Lung (tissue), 12 donors: ENCODE data around the gene SLC25A36. TPM values are rescaled to one million over a fixed set of nuclear protein-coding genes. Genes with fewer than 3 reads are reported as not detected.
A peak's percentile ranks its signal among the peaks of the same experiment; 100 is the strongest.

Experiments
- ATAC-seq: fragments of 200-7000 bp; cut with Tn5 transposase; one replicate; pipeline ENCODE4 v1.9.1; 2020; ENCODE audit warnings: moderate number of reproducible peaks; ENCODE audit not compliant: insufficient read depth, low FRiP score
- DNase-seq, 3 donors: peaks; one replicate each; pipeline ENCODE4 v3.0.0-alpha.2; 2013 to 2017
- H3K27ac ChIP-seq, 2 donors: one replicate each; pipeline ENCODE4 v1.5.1; 2013; ENCODE audit warnings: mild to moderate bottlenecking in 2 of 2, moderate library complexity in 2 of 2, control low read depth in 1 of 2, inconsistent platforms in 1 of 2, low read depth in 1 of 2, low read length in 1 of 2
- H3K27me3 ChIP-seq, 3 donors: one replicate each; pipeline ENCODE4 v1.5.1; 2013; ENCODE audit warnings: low read length in 2 of 3; ENCODE audit not compliant: control insufficient read depth in 3 of 3, insufficient read depth in 3 of 3
- H3K36me3 ChIP-seq, 4 donors: one replicate each; pipeline ENCODE4 v1.5.1; 2013; ENCODE audit warnings: low read length in 4 of 4, mild to moderate bottlenecking in 1 of 4, moderate library complexity in 1 of 4; ENCODE audit not compliant: control insufficient read depth in 4 of 4, insufficient read depth in 4 of 4
- H3K4me1 ChIP-seq, 5 donors: one replicate each; pipeline ENCODE4 v1.5.1; 2013; ENCODE audit warnings: low read length in 5 of 5, mild to moderate bottlenecking in 2 of 5, moderate library complexity in 1 of 5; ENCODE audit not compliant: control insufficient read depth in 5 of 5, insufficient read depth in 5 of 5
- H3K4me3 ChIP-seq: one replicate; pipeline ENCODE4 v1.5.1; 2013; ENCODE audit warnings: mild to moderate bottlenecking, control low read depth, moderate library complexity
- H3K9ac ChIP-seq, 2 donors: one replicate each; pipeline ENCODE4 v1.5.1; 2013; ENCODE audit warnings: low read length in 2 of 2, control low read depth in 1 of 2; ENCODE audit not compliant: insufficient read depth in 1 of 2
- H3K9me3 ChIP-seq, 4 donors: one replicate each; pipeline ENCODE4 v1.5.1; 2013; ENCODE audit warnings: low read length in 3 of 4, mild to moderate bottlenecking in 1 of 4, moderate library complexity in 1 of 4; ENCODE audit not compliant: control insufficient read depth in 4 of 4, insufficient read depth in 3 of 4
- CTCF ChIP-seq: IDR thresholded peaks from 2 replicates; pipeline ENCODE4 v1.5.1; 2012; ENCODE audit warnings: mild to moderate bottlenecking; ENCODE audit errors: control extremely low read depth, extremely low read depth
- WGBS, 2 donors: extraction: QIAGEN DNeasy Blood & Tissue Kit; methylation state at CpG; one replicate each; pipeline ENCODE4 v1.1.7; 2013; 5-methylcytosine and 5-hydroxymethylcytosine counted together
- polyA plus RNA-seq, 2 donors: library from polyadenylated mRNA; stranded (reverse); fragments of 200-250 nt; gene quantifications; one replicate each; pipeline ENCODE4 v1.2.1, GENCODE V29; 2013
- total RNA-seq, 2 donors: library from RNA; depleted of rRNA in 1 of 2; stranded (reverse); fragments of >200 nt in 1 of 2; gene quantifications; one replicate each; pipeline ENCODE4 v1.2.1, GENCODE V29; 2014 to 2021
- donor health status: control.
- donor health status: control.
- donor health status: Bipolar disorder and iron deficiency.
- donor health status: healthy.
- donor health status: DM: yes; HTN: yes; CAD: no.

Gene SLC25A36
- total and polyA plus RNA-seq, 4 donors, result 16.9 to 289 (median 55.2) TPM

GRCh38 chr3:140910860-140911259 is 30.8 kb upstream of the SLC25A36 start:
- ATAC-seq, result no peak
- Histone ChIP-seq H3K36me3 (no peaks in the 10 kb centered on the region), H3K4me3 (no peak overlapping the region)

DNA sequence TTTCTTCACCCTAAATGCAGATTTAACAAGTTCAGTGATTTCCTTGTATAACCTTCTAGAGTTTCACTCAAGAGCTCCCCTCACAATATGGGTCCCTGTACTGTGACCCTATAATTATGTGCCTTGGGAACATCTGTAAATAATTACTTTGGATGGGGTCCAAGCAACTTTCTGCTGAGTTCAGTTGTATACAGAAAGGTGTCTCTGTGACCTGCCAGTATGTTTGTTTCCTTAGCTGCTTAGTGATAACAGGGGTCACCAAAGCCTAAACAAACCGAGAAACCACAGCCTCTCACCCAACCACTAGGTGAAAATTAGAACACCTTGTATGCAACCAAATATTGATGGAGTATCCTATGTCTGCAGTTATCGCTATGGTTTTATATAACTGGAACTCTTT is 29.8 kb upstream of the SLC25A36 start:
- Histone ChIP-seq H3K9ac (no peak overlapping the region), H3K36me3 (no peaks in the 10 kb centered on the region), H3K4me1 (peaks cover 0 to 3% (median 0%) of the 10 kb centered on the region in 5 donors), H3K27me3 (no peaks in the 10 kb centered on the region), H3K9me3 (no peaks in the 10 kb centered on the region), H3K27ac (no peak overlapping the region), H3K4me3 (no peak overlapping the region)
- WGBS, 2 donors, result 56 to 80% methylated on average over 2 of the region's 2 CpGs
- peak in 2 of 3 donors; percentile 22 to 25 for DNase-seq
- TF ChIP-seq CTCF, result no peak
- ATAC-seq, result no peak

More at GRCh38 chr3:140910860-140911259, 30.8 kb upstream of the SLC25A36 start:
- DNase-seq, result no peak
- H3K9ac ChIP-seq, result no peak overlapping the region
- no peaks in the 10 kb centered on the region for H3K27me3 ChIP-seq
- H3K4me1 ChIP-seq, result peaks cover 0 to 3% (median 0%) of the 10 kb centered on the region in 5 donors
- 38 to 46% methylated on average over 5 of the region's 5 CpGs for WGBS, 2 donors
- no peak for TF ChIP-seq CTCF
- H3K9me3 ChIP-seq, result no peaks in the 10 kb centered on the region
- no peak overlapping the region for H3K27ac ChIP-seq

- Histone ChIP-seq H3K9me3 (no peaks in the 10 kb centered on the region), H3K27ac (no peak overlapping the region), H3K4me1 (peaks cover 0 to 8% (median 0%) of the 10 kb centered on the region in 5 donors), H3K36me3 (no peaks in the 10 kb centered on the region), H3K4me3 (no peak overlapping the region), H3K27me3 (no peaks in the 10 kb centered on the region), H3K9ac (no peak overlapping the region)
- ATAC-seq, result no peak
- 81 to 89% methylated on average over 5 of the region's 5 CpGs for WGBS, 2 donors
- no peak for TF ChIP-seq CTCF
- DNase-seq, result no peak
Observed at GRCh38 chr3:140913728-140914127, 27.9 kb upstream of the SLC25A36 start.

DNA sequence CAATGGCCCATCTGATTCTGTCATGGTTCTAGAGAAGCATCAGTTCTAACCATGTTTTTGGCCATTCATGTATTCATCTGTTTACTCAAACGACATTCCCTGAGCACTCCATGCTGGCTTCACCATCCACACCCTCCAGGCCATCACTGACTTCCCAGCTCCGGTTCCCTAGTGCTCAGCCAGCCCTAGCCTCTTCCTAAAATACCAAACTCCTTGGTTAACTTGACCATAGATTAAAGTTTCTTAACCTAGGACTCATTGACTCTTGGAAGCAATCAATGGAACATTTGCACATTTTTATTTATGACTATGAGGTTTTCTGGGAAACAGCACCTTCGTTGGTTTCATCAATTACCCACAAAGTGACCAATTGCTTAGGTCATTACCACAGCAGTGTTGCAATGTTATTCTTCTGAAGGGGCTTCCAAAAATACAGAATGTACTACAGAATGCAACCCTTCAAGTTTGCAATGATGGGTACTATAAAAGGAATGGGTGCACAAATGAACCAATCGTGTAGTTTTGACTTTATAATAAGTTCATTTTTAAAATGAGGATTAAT is 27.2 kb upstream of the SLC25A36 start:
- Histone ChIP-seq H3K9me3 (no peaks in the 10 kb centered on the region), H3K4me1 (peaks cover 0 to 8% (median 0%) of the 10 kb centered on the region in 5 donors), H3K4me3 (no peak overlapping the region), H3K36me3 (no peaks in the 10 kb centered on the region), H3K27me3 (no peaks in the 10 kb centered on the region), H3K27ac (no peak overlapping the region), H3K9ac (no peak overlapping the region)
- ATAC-seq (no peak), DNase-seq (no peak)
- TF ChIP-seq CTCF, result no peak
- 70 to 78% methylated on average over 4 of the region's 4 CpGs for WGBS, 2 donors
